AG20443 (cell line): ENCODE results near the gene NANOS1.
A peak's percentile ranks its signal among the peaks of the same experiment; 100 is the strongest.
"Not testable (repeated sequence)": the region's sequence is repeated elsewhere in the genome, so short reads cannot be mapped to it uniquely, and the experiment has no call there.

Experiments used
- DNase-seq: peaks from one replicate; pipeline ENCODE4 v3.0.0; 2012; ENCODE audit warnings: low spot score, mixed read lengths

The NANOS1 gene

GRCh38 chr10:119007211-119007574 is 22.3 kb upstream of the NANOS1 start:
- no peak for DNase-seq

- peak; percentile 52 for DNase-seq
Observed at GRCh38 chr10:119020627-119020946, 8.9 kb upstream of the NANOS1 start.

- DNase-seq, result peak; percentile 86
Observed at GRCh38 chr10:119022846-119023552, 6.5 kb upstream of the NANOS1 start.

- DNase-seq, result no peak
Observed at GRCh38 chr10:119023553-119023868, 6.0 kb upstream of the NANOS1 start.

GRCh38 chr10:119024882-119025281 is 4.6 kb upstream of the NANOS1 start:
- DNase-seq, result no peak

- peak; percentile 79 for DNase-seq
Observed at GRCh38 chr10:119025336-119025735, 4.2 kb upstream of the NANOS1 start.

- no peak for DNase-seq
Observed at GRCh38 chr10:119025776-119026175, 3.7 kb upstream of the NANOS1 start.

- DNase-seq, result no peak
Observed at GRCh38 chr10:119026301-119027110, 3.0 kb upstream of the NANOS1 start.

- DNase-seq, result not testable (repeated sequence)
Observed at GRCh38 chr10:119028445-119028899, 1.0 kb upstream of the NANOS1 start.

GRCh38 chr10:119028900-119029612 is 458 bp upstream of the NANOS1 start:
- DNase-seq, result peak; percentile 94

GRCh38 chr10:119030421-119031250 is 1.1 kb downstream of the NANOS1 start:
- peak; percentile 41 for DNase-seq

GRCh38 chr10:119031496-119032059 is 2.1 kb downstream of the NANOS1 start:
- DNase-seq, result no peak

- no peak for DNase-seq
Observed at GRCh38 chr10:119039161-119039560, 9.6 kb downstream of the NANOS1 start.

- no peak for DNase-seq
Observed at GRCh38 chr10:119041326-119041725, 11.8 kb downstream of the NANOS1 start.

- no peak for DNase-seq
Observed at GRCh38 chr10:119042169-119042568, 12.7 kb downstream of the NANOS1 start.

GRCh38 chr10:119045561-119045960 is 16.0 kb downstream of the NANOS1 start:
- no peak for DNase-seq

- DNase-seq, result no peak
Observed at GRCh38 chr10:119049361-119049760, 19.8 kb downstream of the NANOS1 start.

- DNase-seq, result no peak
Observed at GRCh38 chr10:119049777-119050176, 20.3 kb downstream of the NANOS1 start.

GRCh38 chr10:119051775-119052174 is 22.3 kb downstream of the NANOS1 start:
- DNase-seq, result no peak

GRCh38 chr10:119055472-119055871 is 26.0 kb downstream of the NANOS1 start:
- no peak for DNase-seq

GRCh38 chr10:119058010-119058409 is 28.5 kb downstream of the NANOS1 start:
- no peak for DNase-seq

GRCh38 chr10:119059557-119059956 is 30.0 kb downstream of the NANOS1 start:
- no peak for DNase-seq
